ENCODE data around the gene SLC11A2. TPM values are rescaled to one million over a fixed set of nuclear protein-coding genes. Genes with fewer than 3 reads are reported as not detected.

Gene SLC11A2
- total and polyA plus RNA-seq, 9 of the 15 experiments (the other 6 are each of a cell fraction or from before 2014, with no cell fraction given), result 21.1 to 54.0 (median 32.9) TPM

GRCh38 chr12:51047655-51048540 is 21.7 kb upstream of the SLC11A2 start, which contains the start of gene LETMD1 (continued):
- TF ChIP-seq JUND (IDR thresholded peaks at IDR 0.05; ENCODE audit: borderline replicate concordance, low read depth, low read length) (peak; percentile 28), JUND (tag; IDR thresholded peaks at IDR 0.05; ENCODE audit: borderline replicate concordance, low read depth, low read length) (no peak; the same call in 2 of the 3 replicates), PTRF (tag; IDR thresholded peaks at IDR 0.05) (no peak), HIVEP1 (CRISPR knock-in tag; IDR thresholded peaks at IDR 0.05) (no peak), ZEB2 (IDR thresholded peaks at IDR 0.05) (0 out of 2 replicates have a peak, but pooled peaks have one; percentile 12), SIX5 (IDR thresholded peaks at IDR 0.05; ENCODE audit: borderline replicate concordance in 1 of 2, insufficient read depth in 1 of 2, low read depth in 1 of 2, low read length in 2 of 2) (0 out of 4 replicates have a peak, but pooled peaks of 1 of the 2 experiments have one; percentile 7), ZNF217 (CRISPR knock-in tag; IDR thresholded peaks at IDR 0.05) (no peak), DIDO1 (tag; IDR thresholded peaks at IDR 0.05; ENCODE audit: low read depth) (no peak), SUPT5H (IDR thresholded peaks at IDR 0.05) (peak; percentile 92), MED1 (CRISPR knock-in tag; IDR thresholded peaks at IDR 0.05; ENCODE audit: borderline replicate concordance) (no peak), KLF16 (IDR thresholded peaks at IDR 0.05) (0 out of 2 replicates have a peak, but pooled peaks have one; percentile 10), POLR2AphosphoS2 (IDR thresholded peaks at IDR 0.05; ENCODE audit: low read length) (peak; percentile 65; the same call in 1 of the 2 replicates), GABPA (tag; conservative IDR thresholded peaks at IDR 0.05; ENCODE audit: low read depth) (peak; percentile 92), ZNF277 (CRISPR knock-in tag; IDR thresholded peaks at IDR 0.05; ENCODE audit: borderline replicate concordance) (no peak), POLR2A (conservative IDR thresholded peaks at IDR 0.05) (peak; percentile 96), ZFP91 (CRISPR knock-in tag; IDR thresholded peaks at IDR 0.05) (peak; percentile 89), SOX6 (IDR thresholded peaks at IDR 0.05) (peak; percentile 58; the same call in 1 of the 2 replicates), WHSC1 (IDR thresholded peaks at IDR 0.05; ENCODE audit: low read length) (no peak), MAX (CRISPR knock-in tag; IDR thresholded peaks at IDR 0.05) (peak; percentile 73), ZNF354B (CRISPR knock-in tag; IDR thresholded peaks at IDR 0.05) (no peak), USF2 (CRISPR knock-in tag; IDR thresholded peaks at IDR 0.05) (no peak), ZNF347 (CRISPR knock-in tag; IDR thresholded peaks at IDR 0.05; ENCODE audit: low read depth) (no peak), MTF1 (CRISPR knock-in tag; IDR thresholded peaks at IDR 0.05; ENCODE audit: borderline replicate concordance) (no peak), SMC3 (conservative IDR thresholded peaks at IDR 0.05; ENCODE audit: insufficient read depth, low read depth, low read length) (peak; percentile 71), ZKSCAN1 (IDR thresholded peaks at IDR 0.05; ENCODE audit: low read depth, low read length) (peak; percentile 32; the same call in 1 of the 2 replicates), CREBBP (IDR thresholded peaks at IDR 0.05; ENCODE audit: low read depth, low read length) (no peak), LEF1 (IDR thresholded peaks at IDR 0.05) (no peak)
